HEK293 (cell line): ENCODE measurements around the gene HEXIM1.

Source experiments
- CTCF ChIA-PET: fragments of 350-600 bp; formaldehyde crosslinking; extraction: SDS; loops from one replicate; lab custom pipeline; 2021; ENCODE audit warnings: antibody characterized with exemption; lab: Yijun Ruan, JAX
- POLR2A ChIA-PET: fragments of 300-600 bp; formaldehyde crosslinking; extraction: SDS; loops from one replicate; lab custom pipeline; 2020; ENCODE audit warnings: antibody characterized with exemption, inconsistent platforms; lab: Yijun Ruan, JAX
- H3K27ac ChIP-seq: fragments of 200-500 bp; sonication (Bioruptor generic); 2 replicates; pipeline ENCODE4 v1.5.1; 2014; ENCODE audit warnings: low read depth, low read length, control low read depth, inconsistent platforms; ENCODE audit errors: extremely low read depth
- H3K36me3 ChIP-seq, 2 experiments: fragments of 200-500 bp in 1 of 2; sonication (Bioruptor generic) in 1 of 2; 1 replicate in 1 of 2; 2 replicates in 1 of 2; pipeline ENCODE4 v1.5.1; 2014 to 2017; ENCODE audit warnings: inconsistent platforms in 2 of 2, low read length in 2 of 2; ENCODE audit not compliant: control insufficient read depth in 2 of 2, insufficient read depth in 1 of 2
- H3K4me1 ChIP-seq: fragments of 200-500 bp; sonication (Bioruptor generic); 2 replicates; pipeline ENCODE4 v1.5.1; 2014; ENCODE audit warnings: mild to moderate bottlenecking, low read length, inconsistent platforms; ENCODE audit not compliant: control insufficient read depth, insufficient read depth
- H3K4me3 ChIP-seq: 2 replicates; pipeline ENCODE4 v1.5.1; 2011; ENCODE audit warnings: low read depth, mild to moderate bottlenecking, control low read depth, low read length, moderate library complexity
- H3K9me3 ChIP-seq: fragments of 200-500 bp; sonication (Bioruptor generic); 2 replicates; pipeline ENCODE4 v1.5.1; 2014; ENCODE audit warnings: low read depth, low read length, inconsistent platforms; ENCODE audit not compliant: control insufficient read depth, insufficient read depth
- EGR2 ChIP-seq: fragments of 450-650 bp; formaldehyde crosslinking; IDR thresholded peaks from 2 replicates; pipeline ENCODE4 v1.5.1; 2016; ENCODE audit warnings: low read depth, missing biosample characterization, missing genetic modification characterization
- GFI1B ChIP-seq: fragments of 450-650 bp; formaldehyde crosslinking; IDR thresholded peaks from 2 replicates; pipeline ENCODE4 v1.5.1; 2016; ENCODE audit warnings: missing biosample characterization, missing genetic modification characterization
- GLIS1 ChIP-seq: fragments of 450-650 bp; formaldehyde crosslinking; IDR thresholded peaks from 2 replicates; pipeline ENCODE4 v1.5.1; 2016; ENCODE audit warnings: missing biosample characterization, missing genetic modification characterization
- KLF1 ChIP-seq: fragments of 450-650 bp; formaldehyde crosslinking; IDR thresholded peaks from 2 replicates; pipeline ENCODE4 v1.5.1; 2016; ENCODE audit warnings: missing biosample characterization, missing genetic modification characterization
- KLF16 ChIP-seq: fragments of 450-650 bp; formaldehyde crosslinking; IDR thresholded peaks from 2 replicates; pipeline ENCODE4 v1.5.1; 2017; ENCODE audit warnings: missing biosample characterization, missing genetic modification characterization
- ZBTB20 ChIP-seq: fragments of 450-650 bp; formaldehyde crosslinking; IDR thresholded peaks from 2 replicates; pipeline ENCODE4 v1.5.1; 2016; ENCODE audit warnings: missing biosample characterization, missing genetic modification characterization
- ZFHX2 ChIP-seq: fragments of 450-650 bp; formaldehyde crosslinking; conservative IDR thresholded peaks from 2 replicates; pipeline ENCODE4 v1.5.1; 2016; ENCODE audit warnings: missing biosample characterization, missing genetic modification characterization
- ZFP37 ChIP-seq: fragments of 450-650 bp; formaldehyde crosslinking; IDR thresholded peaks from 2 replicates; pipeline ENCODE4 v1.5.1; 2016; ENCODE audit warnings: missing biosample characterization, missing genetic modification characterization
- ZFP69B ChIP-seq: fragments of 450-650 bp; formaldehyde crosslinking; IDR thresholded peaks from 2 replicates; pipeline ENCODE4 v1.5.1; 2016; ENCODE audit warnings: missing biosample characterization, missing genetic modification characterization
- ZNF112 ChIP-seq: fragments of 450-650 bp; formaldehyde crosslinking; IDR thresholded peaks from 2 replicates; pipeline ENCODE4 v1.5.0; 2017; ENCODE audit warnings: missing biosample characterization, missing genetic modification characterization
- ZNF155 ChIP-seq: fragments of 450-650 bp; formaldehyde crosslinking; IDR thresholded peaks from 2 replicates; pipeline ENCODE4 v1.5.1; 2016; ENCODE audit warnings: missing biosample characterization, missing genetic modification characterization
- ZNF274 ChIP-seq, 2 experiments: fragments of 200-500 bp in 1 of 2; fragments of 450-650 bp in 1 of 2; sonication (Bioruptor generic) in 1 of 2; formaldehyde crosslinking in 1 of 2; IDR thresholded peaks; 2 replicates each; pipeline versions ENCODE4 v1.5.1 to v1.6.1; 2014 to 2016; ENCODE audit warnings: borderline replicate concordance in 1 of 2, inconsistent platforms in 1 of 2, low read length in 1 of 2, missing biosample characterization in 1 of 2, missing genetic modification characterization in 1 of 2
- ZNF596 ChIP-seq: fragments of 450-650 bp; IDR thresholded peaks from 2 replicates; pipeline ENCODE4 v1.5.0; 2018; ENCODE audit warnings: missing biosample characterization, mild to moderate bottlenecking, missing genetic modification characterization, moderate library complexity
- ZNF707 ChIP-seq: fragments of 450-650 bp; formaldehyde crosslinking; IDR thresholded peaks from 2 replicates; pipeline ENCODE4 v1.5.1; 2016; ENCODE audit warnings: missing biosample characterization, missing genetic modification characterization
- ZNF785 ChIP-seq: fragments of 450-650 bp; formaldehyde crosslinking; IDR thresholded peaks from 2 replicates; pipeline ENCODE4 v1.5.1; 2016; ENCODE audit warnings: missing biosample characterization, missing genetic modification characterization
- TF ChIP-seq, protein P1 (sequence below): fragments of 450-650 bp; formaldehyde crosslinking; IDR thresholded peaks from 2 replicates; pipeline ENCODE4 v1.5.1; 2016; ENCODE audit warnings: missing biosample characterization, missing genetic modification characterization
- TF ChIP-seq, protein P2 (sequence below): fragments of 450-650 bp; formaldehyde crosslinking; IDR thresholded peaks from 2 replicates; pipeline ENCODE4 v1.5.1; 2016; ENCODE audit warnings: missing biosample characterization, missing genetic modification characterization, borderline replicate concordance
- TF ChIP-seq, protein P3 (sequence below): fragments of 450-650 bp; formaldehyde crosslinking; IDR thresholded peaks from 2 replicates; pipeline ENCODE4 v1.5.1; 2017; ENCODE audit warnings: missing biosample characterization, missing genetic modification characterization
- TF ChIP-seq, protein P4 (sequence below): fragments of 450-650 bp; formaldehyde crosslinking; IDR thresholded peaks from 2 replicates; pipeline ENCODE4 v1.5.1; 2016; ENCODE audit warnings: missing biosample characterization, missing genetic modification characterization
- TF ChIP-seq, protein P5 (sequence below): fragments of 450-650 bp; formaldehyde crosslinking; IDR thresholded peaks from 2 replicates; pipeline ENCODE4 v1.5.1; 2017; ENCODE audit warnings: missing biosample characterization, missing genetic modification characterization

HEXIM1 gene

DNA sequence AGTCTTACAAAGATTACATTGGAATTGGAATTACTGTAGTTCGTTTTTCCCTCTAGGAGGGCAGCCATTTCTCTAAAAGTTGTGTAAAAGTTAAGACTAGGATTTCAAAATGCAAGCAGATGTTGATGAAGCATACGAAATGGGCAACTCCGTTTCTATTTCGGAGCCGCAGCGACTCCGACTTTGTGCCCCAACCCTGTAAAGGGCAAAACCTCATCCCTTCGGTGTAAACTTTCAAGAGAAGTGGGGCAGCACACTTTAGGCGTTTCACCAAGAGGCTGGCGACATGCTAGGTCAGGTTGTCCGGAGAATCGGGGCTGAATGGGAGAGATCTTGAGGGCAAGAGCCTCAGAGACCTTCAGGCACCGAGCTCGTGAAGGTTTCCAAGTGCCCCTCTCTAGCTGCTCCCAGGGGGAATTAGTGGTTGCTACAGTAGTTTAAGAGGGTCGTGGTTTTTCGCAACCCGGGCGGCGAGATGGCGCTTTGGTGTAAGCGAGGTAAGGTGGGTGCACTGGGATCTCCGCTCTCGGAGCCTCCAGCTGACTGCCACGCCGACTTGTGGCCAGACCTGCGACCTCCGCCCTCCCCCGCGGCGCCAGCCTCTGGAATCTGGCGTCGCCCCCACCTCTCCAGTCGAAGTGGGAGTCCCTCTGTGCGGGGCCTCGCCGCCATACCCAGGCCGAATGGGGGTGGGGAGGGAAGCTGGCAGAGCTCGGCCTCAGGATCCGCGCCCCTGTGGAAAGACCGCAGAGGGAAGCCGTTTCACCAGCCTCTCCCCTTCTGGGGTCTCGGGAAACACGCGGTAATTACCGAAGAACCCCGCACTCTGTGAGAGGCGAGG is 12.4 kb downstream of the HEXIM1 start:
- Histone ChIP-seq H3K4me3 (peak overlapping the region; percentile 97), H3K36me3 (peaks cover 5 to 9% of the 10 kb centered on the region in 2 experiments; a peak in 2 of 3 replicates), H3K4me1 (peaks cover 15% of the 10 kb centered on the region), H3K9me3 (no peaks in the 10 kb centered on the region), H3K27ac (peak overlapping the region; percentile 92)
- CTCF ChIA-PET = interaction anchor here (0.6 to 8.9 kb wide), 15 partner anchors 10 to 1265 kb away, joined by 3 to 113 read pairs (median 4); partner anchors contain the start of genes ACBD4 and HEXIM1
- POLR2A ChIA-PET = interaction anchor here (0.8 to 9.4 kb wide), 23 partner anchors 11 to 604 kb away, joined by 3 to 700 read pairs (median 4); partner anchors contain the start of genes ACBD4, C1QL1, FZD2 and HEXIM1
- TF ChIP-seq EGR2 (peak; percentile 82), KLF1 (tag by site-specific recombination) (peak; percentile 74), ZNF112 (tag by site-specific recombination) (no peak), ZFP69B (no peak), ZFHX2 (tag by site-specific recombination) (peak; percentile 80), ZNF785 (tag by site-specific recombination) (no peak), ZBTB20 (tag by site-specific recombination) (0 out of 2 replicates have a peak, but pooled peaks have one; percentile 62), ZNF707 (tag by site-specific recombination) (no peak), ZNF155 (no peak), KLF16 (0 out of 2 replicates have a peak, but pooled peaks have one; percentile 11), ZNF274 (IDR thresholded peaks at IDR 0.05; ENCODE audit: low read length) (no peak), ZNF274 (tag by site-specific recombination; IDR thresholded peaks at IDR 0.05; ENCODE audit: borderline replicate concordance) (0 out of 2 replicates have a peak, but pooled peaks have one; percentile 9), GLIS1 (tag by site-specific recombination) (peak; percentile 81), ZFP37 (no peak), ZNF596 (tag by site-specific recombination) (0 out of 2 replicates have a peak, but pooled peaks have one; percentile 9), GFI1B (0 out of 2 replicates have a peak, but pooled peaks have one; percentile 25)
- TF ChIP-seq, protein P1, sequence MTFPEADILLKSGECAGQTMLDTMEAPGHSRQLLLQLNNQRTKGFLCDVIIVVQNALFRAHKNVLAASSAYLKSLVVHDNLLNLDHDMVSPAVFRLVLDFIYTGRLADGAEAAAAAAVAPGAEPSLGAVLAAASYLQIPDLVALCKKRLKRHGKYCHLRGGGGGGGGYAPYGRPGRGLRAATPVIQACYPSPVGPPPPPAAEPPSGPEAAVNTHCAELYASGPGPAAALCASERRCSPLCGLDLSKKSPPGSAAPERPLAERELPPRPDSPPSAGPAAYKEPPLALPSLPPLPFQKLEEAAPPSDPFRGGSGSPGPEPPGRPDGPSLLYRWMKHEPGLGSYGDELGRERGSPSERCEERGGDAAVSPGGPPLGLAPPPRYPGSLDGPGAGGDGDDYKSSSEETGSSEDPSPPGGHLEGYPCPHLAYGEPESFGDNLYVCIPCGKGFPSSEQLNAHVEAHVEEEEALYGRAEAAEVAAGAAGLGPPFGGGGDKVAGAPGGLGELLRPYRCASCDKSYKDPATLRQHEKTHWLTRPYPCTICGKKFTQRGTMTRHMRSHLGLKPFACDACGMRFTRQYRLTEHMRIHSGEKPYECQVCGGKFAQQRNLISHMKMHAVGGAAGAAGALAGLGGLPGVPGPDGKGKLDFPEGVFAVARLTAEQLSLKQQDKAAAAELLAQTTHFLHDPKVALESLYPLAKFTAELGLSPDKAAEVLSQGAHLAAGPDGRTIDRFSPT (tag by site-specific recombination) = peak; percentile 60
- TF ChIP-seq, protein P2, sequence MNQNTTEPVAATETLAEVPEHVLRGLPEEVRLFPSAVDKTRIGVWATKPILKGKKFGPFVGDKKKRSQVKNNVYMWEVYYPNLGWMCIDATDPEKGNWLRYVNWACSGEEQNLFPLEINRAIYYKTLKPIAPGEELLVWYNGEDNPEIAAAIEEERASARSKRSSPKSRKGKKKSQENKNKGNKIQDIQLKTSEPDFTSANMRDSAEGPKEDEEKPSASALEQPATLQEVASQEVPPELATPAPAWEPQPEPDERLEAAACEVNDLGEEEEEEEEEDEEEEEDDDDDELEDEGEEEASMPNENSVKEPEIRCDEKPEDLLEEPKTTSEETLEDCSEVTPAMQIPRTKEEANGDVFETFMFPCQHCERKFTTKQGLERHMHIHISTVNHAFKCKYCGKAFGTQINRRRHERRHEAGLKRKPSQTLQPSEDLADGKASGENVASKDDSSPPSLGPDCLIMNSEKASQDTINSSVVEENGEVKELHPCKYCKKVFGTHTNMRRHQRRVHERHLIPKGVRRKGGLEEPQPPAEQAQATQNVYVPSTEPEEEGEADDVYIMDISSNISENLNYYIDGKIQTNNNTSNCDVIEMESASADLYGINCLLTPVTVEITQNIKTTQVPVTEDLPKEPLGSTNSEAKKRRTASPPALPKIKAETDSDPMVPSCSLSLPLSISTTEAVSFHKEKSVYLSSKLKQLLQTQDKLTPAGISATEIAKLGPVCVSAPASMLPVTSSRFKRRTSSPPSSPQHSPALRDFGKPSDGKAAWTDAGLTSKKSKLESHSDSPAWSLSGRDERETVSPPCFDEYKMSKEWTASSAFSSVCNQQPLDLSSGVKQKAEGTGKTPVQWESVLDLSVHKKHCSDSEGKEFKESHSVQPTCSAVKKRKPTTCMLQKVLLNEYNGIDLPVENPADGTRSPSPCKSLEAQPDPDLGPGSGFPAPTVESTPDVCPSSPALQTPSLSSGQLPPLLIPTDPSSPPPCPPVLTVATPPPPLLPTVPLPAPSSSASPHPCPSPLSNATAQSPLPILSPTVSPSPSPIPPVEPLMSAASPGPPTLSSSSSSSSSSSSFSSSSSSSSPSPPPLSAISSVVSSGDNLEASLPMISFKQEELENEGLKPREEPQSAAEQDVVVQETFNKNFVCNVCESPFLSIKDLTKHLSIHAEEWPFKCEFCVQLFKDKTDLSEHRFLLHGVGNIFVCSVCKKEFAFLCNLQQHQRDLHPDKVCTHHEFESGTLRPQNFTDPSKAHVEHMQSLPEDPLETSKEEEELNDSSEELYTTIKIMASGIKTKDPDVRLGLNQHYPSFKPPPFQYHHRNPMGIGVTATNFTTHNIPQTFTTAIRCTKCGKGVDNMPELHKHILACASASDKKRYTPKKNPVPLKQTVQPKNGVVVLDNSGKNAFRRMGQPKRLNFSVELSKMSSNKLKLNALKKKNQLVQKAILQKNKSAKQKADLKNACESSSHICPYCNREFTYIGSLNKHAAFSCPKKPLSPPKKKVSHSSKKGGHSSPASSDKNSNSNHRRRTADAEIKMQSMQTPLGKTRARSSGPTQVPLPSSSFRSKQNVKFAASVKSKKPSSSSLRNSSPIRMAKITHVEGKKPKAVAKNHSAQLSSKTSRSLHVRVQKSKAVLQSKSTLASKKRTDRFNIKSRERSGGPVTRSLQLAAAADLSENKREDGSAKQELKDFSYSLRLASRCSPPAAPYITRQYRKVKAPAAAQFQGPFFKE (tag by site-specific recombination) = 0 out of 2 replicates have a peak, but pooled peaks have one; percentile 11
- TF ChIP-seq, protein P3, sequence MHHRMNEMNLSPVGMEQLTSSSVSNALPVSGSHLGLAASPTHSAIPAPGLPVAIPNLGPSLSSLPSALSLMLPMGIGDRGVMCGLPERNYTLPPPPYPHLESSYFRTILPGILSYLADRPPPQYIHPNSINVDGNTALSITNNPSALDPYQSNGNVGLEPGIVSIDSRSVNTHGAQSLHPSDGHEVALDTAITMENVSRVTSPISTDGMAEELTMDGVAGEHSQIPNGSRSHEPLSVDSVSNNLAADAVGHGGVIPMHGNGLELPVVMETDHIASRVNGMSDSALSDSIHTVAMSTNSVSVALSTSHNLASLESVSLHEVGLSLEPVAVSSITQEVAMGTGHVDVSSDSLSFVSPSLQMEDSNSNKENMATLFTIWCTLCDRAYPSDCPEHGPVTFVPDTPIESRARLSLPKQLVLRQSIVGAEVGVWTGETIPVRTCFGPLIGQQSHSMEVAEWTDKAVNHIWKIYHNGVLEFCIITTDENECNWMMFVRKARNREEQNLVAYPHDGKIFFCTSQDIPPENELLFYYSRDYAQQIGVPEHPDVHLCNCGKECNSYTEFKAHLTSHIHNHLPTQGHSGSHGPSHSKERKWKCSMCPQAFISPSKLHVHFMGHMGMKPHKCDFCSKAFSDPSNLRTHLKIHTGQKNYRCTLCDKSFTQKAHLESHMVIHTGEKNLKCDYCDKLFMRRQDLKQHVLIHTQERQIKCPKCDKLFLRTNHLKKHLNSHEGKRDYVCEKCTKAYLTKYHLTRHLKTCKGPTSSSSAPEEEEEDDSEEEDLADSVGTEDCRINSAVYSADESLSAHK (tag by site-specific recombination) = peak; percentile 79
- TF ChIP-seq, protein P4, sequence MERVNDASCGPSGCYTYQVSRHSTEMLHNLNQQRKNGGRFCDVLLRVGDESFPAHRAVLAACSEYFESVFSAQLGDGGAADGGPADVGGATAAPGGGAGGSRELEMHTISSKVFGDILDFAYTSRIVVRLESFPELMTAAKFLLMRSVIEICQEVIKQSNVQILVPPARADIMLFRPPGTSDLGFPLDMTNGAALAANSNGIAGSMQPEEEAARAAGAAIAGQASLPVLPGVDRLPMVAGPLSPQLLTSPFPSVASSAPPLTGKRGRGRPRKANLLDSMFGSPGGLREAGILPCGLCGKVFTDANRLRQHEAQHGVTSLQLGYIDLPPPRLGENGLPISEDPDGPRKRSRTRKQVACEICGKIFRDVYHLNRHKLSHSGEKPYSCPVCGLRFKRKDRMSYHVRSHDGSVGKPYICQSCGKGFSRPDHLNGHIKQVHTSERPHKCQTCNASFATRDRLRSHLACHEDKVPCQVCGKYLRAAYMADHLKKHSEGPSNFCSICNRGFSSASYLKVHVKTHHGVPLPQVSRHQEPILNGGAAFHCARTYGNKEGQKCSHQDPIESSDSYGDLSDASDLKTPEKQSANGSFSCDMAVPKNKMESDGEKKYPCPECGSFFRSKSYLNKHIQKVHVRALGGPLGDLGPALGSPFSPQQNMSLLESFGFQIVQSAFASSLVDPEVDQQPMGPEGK (tag by site-specific recombination) = peak; percentile 89; the same call in 1 of the 2 replicates
- TF ChIP-seq, protein P5, sequence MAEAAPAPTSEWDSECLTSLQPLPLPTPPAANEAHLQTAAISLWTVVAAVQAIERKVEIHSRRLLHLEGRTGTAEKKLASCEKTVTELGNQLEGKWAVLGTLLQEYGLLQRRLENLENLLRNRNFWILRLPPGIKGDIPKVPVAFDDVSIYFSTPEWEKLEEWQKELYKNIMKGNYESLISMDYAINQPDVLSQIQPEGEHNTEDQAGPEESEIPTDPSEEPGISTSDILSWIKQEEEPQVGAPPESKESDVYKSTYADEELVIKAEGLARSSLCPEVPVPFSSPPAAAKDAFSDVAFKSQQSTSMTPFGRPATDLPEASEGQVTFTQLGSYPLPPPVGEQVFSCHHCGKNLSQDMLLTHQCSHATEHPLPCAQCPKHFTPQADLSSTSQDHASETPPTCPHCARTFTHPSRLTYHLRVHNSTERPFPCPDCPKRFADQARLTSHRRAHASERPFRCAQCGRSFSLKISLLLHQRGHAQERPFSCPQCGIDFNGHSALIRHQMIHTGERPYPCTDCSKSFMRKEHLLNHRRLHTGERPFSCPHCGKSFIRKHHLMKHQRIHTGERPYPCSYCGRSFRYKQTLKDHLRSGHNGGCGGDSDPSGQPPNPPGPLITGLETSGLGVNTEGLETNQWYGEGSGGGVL (tag by site-specific recombination) = peak; percentile 61
